ENCODE data around the gene SIT1.
A peak's percentile ranks its signal among the peaks of the same experiment; 100 is the strongest.
"Not testable (repeated sequence)": the region's sequence is repeated elsewhere in the genome, so short reads cannot be mapped to it uniquely, and the experiment has no call there.

SIT1 gene

DNA sequence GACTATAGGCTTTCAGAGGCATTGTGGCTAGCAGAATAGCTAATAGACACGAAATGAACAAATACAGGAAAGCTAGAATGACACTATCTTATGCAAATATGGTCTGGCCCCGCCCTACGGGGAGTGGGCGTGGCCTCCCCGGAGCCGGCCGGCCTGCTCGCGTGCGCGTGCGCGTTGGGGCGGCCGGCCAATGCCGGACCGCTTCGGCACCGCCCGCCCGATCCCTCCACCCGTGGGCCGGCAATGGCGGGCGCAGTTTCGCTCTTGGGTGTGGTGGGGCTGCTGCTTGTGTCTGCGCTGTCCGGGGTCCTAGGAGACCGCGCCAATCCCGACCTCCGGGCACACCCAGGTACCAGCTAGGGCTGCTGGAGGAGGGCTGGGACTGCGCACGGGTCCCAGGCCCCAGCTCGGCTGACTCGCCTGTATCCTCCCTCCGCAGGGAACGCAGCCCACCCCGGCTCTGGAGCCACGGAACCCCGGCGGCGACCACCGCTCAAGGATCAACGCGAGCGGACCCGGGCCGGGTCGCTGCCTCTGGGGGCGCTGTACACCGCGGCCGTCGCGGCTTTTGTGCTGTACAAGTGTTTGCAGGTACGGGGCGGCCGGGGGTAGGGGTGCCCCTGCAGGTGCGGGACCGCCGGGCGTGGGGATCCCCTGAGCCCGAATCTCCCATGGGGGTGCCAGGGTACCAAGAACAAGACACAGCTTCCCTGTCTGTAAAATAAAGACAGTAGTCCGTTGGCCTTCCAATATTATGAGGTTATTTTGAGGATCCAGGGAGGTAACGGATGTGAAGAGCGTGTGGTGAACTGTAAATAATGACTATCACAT, 7.6 kb upstream of the SIT1 start, which contains the start of gene CCDC107:
Gene CCDC107, plus strand, starts transcription at position 156 of the 831 bp plus-strand sequence. Its CDS starts 88 bp downstream, at position 244.
- peak; percentile 75 for DNase-seq

DNA sequence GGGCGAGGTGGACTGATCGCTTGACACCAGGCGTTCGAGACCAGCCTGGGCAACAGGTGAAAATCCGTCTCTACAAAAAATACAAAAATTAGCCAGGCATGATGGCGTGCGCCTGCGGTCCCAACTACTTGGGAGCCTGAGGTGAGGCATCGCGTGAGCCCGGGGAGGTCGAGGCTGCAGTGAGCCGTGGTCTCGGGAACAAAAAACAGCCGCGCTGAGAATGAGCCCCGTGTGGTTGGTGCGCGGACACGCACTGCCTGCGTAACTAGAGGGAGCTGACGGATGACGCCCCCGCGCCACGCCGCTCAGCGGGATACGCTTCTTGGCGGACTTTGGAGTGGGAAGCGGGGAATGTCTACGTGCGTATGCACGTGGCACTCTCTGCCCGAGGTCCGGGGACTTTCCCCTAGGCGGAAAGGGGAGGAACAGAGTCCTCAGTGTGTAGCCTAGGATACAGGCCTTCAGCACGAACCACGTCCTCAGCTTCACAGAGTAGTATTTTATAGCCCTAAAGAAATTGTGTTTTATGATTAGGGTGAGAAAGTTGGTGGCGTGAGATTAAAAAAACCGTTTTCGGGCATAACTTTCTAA, 6.9 kb upstream of the SIT1 start, which contains the start of gene RMRP:
Gene RMRP, minus strand, starts transcription at position 474 of the 591 bp plus-strand sequence.
- peak; percentile 91 for DNase-seq

DNA sequence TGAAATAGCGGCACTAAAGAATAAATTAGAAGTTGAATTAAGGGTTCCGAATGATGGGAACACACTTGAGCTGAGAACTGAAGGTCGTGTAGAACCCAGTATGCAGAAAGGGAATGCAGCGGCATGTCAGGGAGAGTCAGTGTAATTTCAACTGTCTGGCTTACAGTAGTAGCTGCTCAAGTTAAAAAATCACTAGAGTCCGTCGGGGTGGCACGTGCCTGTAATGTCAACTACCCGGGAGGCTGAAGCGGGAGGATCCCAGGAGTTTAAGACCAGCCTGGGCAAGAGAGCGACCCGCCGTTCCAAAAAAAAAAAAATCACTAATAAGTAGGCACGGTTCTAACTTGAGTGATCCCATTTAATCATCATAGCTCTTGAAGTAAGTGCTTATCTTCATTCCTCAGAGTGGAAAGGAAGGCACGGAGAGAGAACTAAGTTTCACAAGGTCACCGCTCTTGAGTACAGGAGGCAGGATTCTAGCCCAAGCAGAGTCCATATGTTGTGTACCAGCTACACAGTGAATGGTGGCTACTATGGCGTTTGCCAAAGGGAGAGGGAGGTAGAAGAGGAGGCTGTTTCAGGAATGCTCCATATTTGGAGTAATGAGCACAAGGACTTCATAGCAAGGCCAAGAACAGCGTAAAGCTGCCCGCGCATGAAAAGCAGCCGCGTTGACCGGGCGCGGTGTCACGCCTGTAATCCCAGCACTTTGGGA, 6.3 kb upstream of the SIT1 start:
- peak; percentile 15 for DNase-seq

- no peak for DNase-seq
Observed at GRCh38 chr9:35656348-35656747, 5.6 kb upstream of the SIT1 start.

DNA sequence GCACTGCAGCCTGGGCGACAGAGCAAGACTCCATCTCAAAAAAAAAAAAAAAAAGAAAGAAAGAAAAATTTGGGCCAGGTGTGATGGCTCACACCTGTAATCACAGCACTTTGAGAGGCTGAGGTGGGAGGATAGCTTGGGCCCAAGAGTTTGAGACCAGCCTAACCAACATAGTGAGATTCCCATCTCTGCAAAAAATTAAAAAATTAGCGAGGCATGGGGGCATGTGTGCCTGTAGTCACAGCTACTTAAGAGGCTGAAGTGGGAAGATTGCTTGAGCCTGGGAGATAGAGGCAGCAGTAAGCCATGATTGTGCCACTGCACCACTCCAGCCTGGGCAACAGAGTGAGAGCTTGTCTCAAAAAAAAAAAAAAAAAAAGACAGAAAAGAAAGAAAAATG, 2.9 kb upstream of the SIT1 start:
- DNase-seq: no peak

GRCh38 chr9:35652829-35653209, 2.1 kb upstream of the SIT1 start:
- no peak for DNase-seq

DNA sequence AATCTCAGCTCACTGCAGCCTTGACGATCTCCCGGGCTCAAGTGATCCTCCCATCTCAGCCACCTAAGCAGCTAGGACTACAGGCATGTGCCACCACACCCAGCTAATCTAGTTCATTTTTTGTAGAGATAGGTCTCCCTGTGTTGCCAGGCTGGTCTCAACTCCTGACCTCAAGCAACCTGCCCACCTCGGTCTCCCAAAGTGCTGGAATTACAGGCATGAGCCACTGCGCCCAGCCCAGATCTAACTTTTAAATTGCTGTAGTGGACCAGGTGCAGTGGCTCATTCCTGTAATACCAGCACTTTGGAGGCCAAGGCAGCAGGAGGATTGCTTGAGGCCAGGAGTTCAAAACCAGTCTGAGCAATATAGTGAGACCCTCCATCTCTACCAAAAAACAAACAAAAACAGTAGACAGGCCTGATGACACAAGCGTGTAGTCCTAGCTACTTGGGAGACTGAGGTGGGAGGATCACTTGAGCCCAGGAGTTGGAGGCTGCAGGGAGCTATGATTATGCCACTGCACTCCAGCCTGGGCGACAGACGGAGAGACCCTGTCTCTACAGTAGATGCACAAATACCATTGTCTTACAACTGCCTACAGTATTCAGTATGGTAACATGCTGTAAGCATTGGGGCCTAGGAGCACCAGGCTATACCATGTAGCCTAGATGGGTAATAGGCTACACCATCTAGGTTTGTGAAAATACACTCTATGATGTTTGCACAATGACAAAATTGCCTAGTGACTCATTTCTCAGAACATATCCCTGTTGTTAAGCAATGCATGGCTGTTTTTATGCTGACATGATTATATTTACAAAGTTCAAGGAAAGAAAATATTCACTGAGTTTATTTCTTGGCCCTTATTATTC, 1.5 kb upstream of the SIT1 start:
- no peak for DNase-seq

GRCh38 chr9:35649431-35650340, 1.0 kb downstream of the SIT1 start:
- no peak for DNase-seq

DNA sequence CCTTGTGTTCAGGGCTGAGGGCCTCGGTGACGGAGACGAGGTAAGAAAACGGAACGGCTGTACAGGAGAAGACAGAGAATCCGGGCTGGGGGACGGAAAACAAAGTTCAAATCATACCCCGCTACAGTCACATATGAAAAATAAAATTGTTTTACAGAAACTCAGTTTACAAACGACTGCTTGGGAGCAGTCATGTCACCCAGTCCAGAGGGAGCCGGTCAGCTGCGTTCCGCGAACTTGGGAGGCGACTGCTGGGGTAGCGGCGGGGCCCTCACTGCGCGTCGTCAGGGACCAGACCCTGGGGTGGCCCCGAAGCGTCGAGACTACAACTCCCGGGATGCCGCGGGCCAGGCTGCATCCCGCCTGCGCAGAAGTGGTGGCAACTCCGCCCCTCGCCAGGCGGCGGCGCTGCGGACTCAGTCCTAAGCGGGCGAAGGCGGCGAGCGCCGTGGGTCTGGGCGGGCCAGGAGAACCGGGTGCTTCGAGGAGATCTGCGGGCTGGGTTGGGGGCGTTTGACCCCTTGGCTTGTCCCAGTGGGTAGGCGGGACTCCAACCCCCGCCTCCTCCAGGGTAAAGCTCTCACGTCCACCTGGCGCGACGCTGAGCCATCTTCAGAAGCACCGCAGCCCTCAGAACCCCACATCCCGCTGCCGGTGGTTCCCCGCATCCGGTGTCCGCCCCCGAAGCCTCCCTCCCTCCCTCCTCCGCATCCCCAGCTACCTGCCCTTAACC, 4.0 kb downstream of the SIT1 start:
- peak; percentile 76 for DNase-seq

GRCh38 chr9:35646153-35646532, 4.6 kb downstream of the SIT1 start:
- peak; percentile 39 for DNase-seq

- DNase-seq: not testable (repeated sequence)
Observed at GRCh38 chr9:35645736-35646135, 5.0 kb downstream of the SIT1 start.

DNA sequence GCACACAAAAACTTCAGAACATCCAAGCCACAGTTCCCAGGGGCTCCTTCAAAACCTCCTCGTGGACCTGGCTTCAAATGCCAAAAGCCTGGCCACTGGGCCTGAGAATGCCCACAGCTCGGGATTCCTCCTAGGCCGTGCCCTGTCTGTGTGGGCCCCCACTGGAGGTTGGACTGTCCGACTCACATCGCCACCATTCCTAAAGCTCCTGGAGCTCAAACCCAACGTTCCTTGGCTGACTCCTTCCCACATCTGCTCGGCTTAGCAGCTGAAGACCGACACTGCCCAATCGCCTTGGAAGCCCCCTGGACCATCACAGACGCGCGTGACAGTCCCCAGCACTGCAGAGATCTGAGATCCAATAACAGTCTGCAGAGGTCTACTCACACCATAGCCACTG, 7.7 kb downstream of the SIT1 start:
- no peak for DNase-seq

DNA sequence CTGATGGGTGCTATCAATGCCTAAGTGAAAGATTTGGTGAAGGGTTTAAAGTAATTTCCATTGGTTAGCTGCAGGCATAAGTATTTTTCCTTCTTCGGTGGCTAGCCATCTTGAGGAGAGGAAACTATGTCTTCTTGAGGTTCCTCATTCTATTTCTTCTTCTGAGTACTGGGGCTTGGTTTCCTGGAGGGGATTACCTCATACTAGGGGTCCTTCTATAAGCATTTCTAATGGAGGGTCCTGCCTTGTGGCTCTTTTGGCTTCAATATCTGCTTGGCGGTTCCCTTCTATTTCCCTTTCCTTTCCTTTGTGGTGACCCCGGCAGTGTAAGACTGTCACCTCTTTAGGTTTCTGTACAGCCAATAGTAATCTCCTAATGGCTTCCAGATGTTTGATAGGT, 9.3 kb downstream of the SIT1 start:
- not testable (repeated sequence) for DNase-seq

GRCh38 chr9:35640431-35640830, 10.3 kb downstream of the SIT1 start:
- DNase-seq: not testable (repeated sequence)

GRCh38 chr9:35639631-35640030, 11.1 kb downstream of the SIT1 start:
- DNase-seq: no peak

- not testable (repeated sequence) for DNase-seq
Observed at GRCh38 chr9:35639225-35639624, 11.5 kb downstream of the SIT1 start.

- DNase-seq: not testable (repeated sequence)
Observed at GRCh38 chr9:35638751-35639150, 12.0 kb downstream of the SIT1 start.

GRCh38 chr9:35637427-35637955, 13.2 kb downstream of the SIT1 start:
- DNase-seq: not testable (repeated sequence)

DNA sequence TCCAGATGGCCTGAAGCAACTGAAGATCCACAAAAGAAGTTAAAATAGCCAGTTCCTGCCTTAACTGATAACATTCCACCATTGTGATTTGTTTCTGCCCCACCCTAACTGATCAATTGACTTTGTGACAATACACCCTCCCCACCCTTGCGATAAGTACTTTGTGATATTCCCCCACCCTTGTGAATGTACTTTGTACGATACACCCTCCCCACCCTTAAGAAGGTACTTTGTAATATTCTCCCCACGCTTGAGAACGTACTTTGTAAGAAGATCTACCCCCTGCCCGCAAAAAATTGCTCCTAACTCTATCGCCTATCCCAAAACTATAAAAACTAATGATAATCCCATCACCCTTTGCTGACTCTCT, 13.9 kb downstream of the SIT1 start:
- DNase-seq: not testable (repeated sequence)

GRCh38 chr9:35636135-35636876, 14.4 kb downstream of the SIT1 start:
- DNase-seq: no peak

Measured in NCI-H510A treated with DMSO at 0.1 percent for 48 hours (cell line).